B cell (primary cell): ENCODE results near the gene ZCCHC7. TPM values are rescaled to one million over a fixed set of nuclear protein-coding genes. Genes with fewer than 3 reads are reported as not detected.
A peak's percentile ranks its signal among the peaks of the same experiment; 100 is the strongest.

Experiments used
- ATAC-seq: fragments of 200-7000 bp; cut with Tn5 transposase; one replicate; pipeline ENCODE4 v1.10.0; 2021; ENCODE audit warnings: low read depth, mild to moderate bottlenecking, moderate number of reproducible peaks, moderate library complexity
- CTCF ChIA-PET: fragments of 350-600 bp; sonication (Branson Sonifier 250); formaldehyde crosslinking; loops from one replicate; lab custom pipeline; 2021; ENCODE audit warnings: antibody characterized with exemption, inconsistent platforms; lab: Charles Lee
- POLR2A ChIA-PET: fragments of 350-600 bp; sonication (Branson Sonifier 250); formaldehyde crosslinking; loops from one replicate; lab custom pipeline; 2021; ENCODE audit warnings: antibody characterized with exemption; lab: Charles Lee
- DNase-seq: peaks from one replicate; pipeline ENCODE4 v3.0.0; 2013
- H2AFZ ChIP-seq: 2 replicates; pipeline ENCODE4 v1.6.1; 2012; ENCODE audit warnings: mild to moderate bottlenecking, low read depth, low read length; ENCODE audit not compliant: insufficient read depth, poor library complexity, severe bottlenecking
- H3K27ac ChIP-seq, 2 donors: 1 replicate in 1 of 2; 2 replicates in 1 of 2; pipeline ENCODE4 v1.5.1; 2012 to 2013; ENCODE audit warnings: low read length in 2 of 2, mild to moderate bottlenecking in 2 of 2, moderate library complexity in 1 of 2
- H3K27me3 ChIP-seq, 4 experiments: fragments of 200-600 bp in 1 of 4; sonication (generic) in 1 of 4; replicated peaks in 1 of 4; 1 replicate in 2 of 4; 2 replicates in 2 of 4; pipeline versions ENCODE4 v1.6.1 to v1.7.0; 2013 to 2016; ENCODE audit warnings: low read length in 3 of 4, mild to moderate bottlenecking in 2 of 4, mixed read lengths in 1 of 4, moderate library complexity in 1 of 4; ENCODE audit not compliant: insufficient read depth in 4 of 4, control insufficient read depth in 3 of 4; ENCODE audit errors: control extremely low read depth in 1 of 4
- H3K36me3 ChIP-seq, 2 experiments: replicated peaks in 1 of 2; 1 replicate in 1 of 2; 2 replicates in 1 of 2; pipeline versions ENCODE4 v1.6.1 to v1.7.1; 2013; ENCODE audit warnings: low read length in 1 of 2; ENCODE audit not compliant: insufficient read depth in 2 of 2, control insufficient read depth in 1 of 2; ENCODE audit errors: control extremely low read depth in 1 of 2, extremely low read depth in 1 of 2
- H3K4me1 ChIP-seq, 2 donors: fragments of 200-600 bp in 1 of 2; sonication (generic) in 1 of 2; 1 replicate in 1 of 2; 2 replicates in 1 of 2; pipeline versions ENCODE4 v1.5.1 to v1.6.1; 2013 to 2017; ENCODE audit warnings: low read length in 2 of 2; ENCODE audit not compliant: control insufficient read depth in 2 of 2, insufficient read depth in 2 of 2
- H3K4me2 ChIP-seq: replicated peaks from 2 replicates; pipeline ENCODE3; 2012; ENCODE audit warnings: mild to moderate bottlenecking, low read depth, low read length; ENCODE audit not compliant: poor library complexity, severe bottlenecking
- H3K4me3 ChIP-seq, 5 experiments: fragments of 200-600 bp in 1 of 5; sonication (generic) in 1 of 5; 1 replicate in 3 of 5; 2 replicates in 2 of 5; pipeline versions ENCODE4 v1.5.1 to v1.7.0; 2011 to 2016; ENCODE audit warnings: low read length in 4 of 5, mild to moderate bottlenecking in 4 of 5, low read depth in 2 of 5, control low read depth in 1 of 5, moderate library complexity in 1 of 5; ENCODE audit not compliant: insufficient read depth in 1 of 5; ENCODE audit errors: control extremely low read depth in 1 of 5, extremely low read depth in 1 of 5
- H3K79me2 ChIP-seq: fragments of 200-600 bp; sonication (generic); one replicate; pipeline ENCODE4 v1.6.0; 2016; ENCODE audit warnings: low read length; ENCODE audit not compliant: control insufficient read depth, insufficient read depth
- H3K9ac ChIP-seq: fragments of 200-600 bp; sonication (generic); 2 replicates; pipeline ENCODE4 v1.6.1; 2017; ENCODE audit warnings: mild to moderate bottlenecking, low read length, moderate library complexity
- H3K9me3 ChIP-seq, 3 donors: one replicate each; pipeline versions ENCODE4 v1.6.1 to v1.7.1; 2013; ENCODE audit warnings: low read length in 2 of 3; ENCODE audit not compliant: control insufficient read depth in 2 of 3, insufficient read depth in 1 of 3; ENCODE audit errors: control extremely low read depth in 1 of 3
- H4K20me1 ChIP-seq: 2 replicates; pipeline ENCODE4 v1.6.0; 2012; ENCODE audit warnings: mild to moderate bottlenecking, low read length; ENCODE audit not compliant: insufficient read depth, control insufficient read depth, poor library complexity, severe bottlenecking
- H3K27ac Mint-ChIP-seq: one replicate; pipeline ENCODE4 v1.8.0; 2021; ENCODE audit warnings: mixed read lengths
- H3K27me3 Mint-ChIP-seq: one replicate; pipeline ENCODE4 v1.8.0; 2021; ENCODE audit warnings: mixed read lengths
- H3K4me1 Mint-ChIP-seq: one replicate; pipeline ENCODE4 v1.8.0; 2021; ENCODE audit warnings: mixed read lengths
- H3K4me3 Mint-ChIP-seq: one replicate; pipeline ENCODE4 v1.8.0; 2021; ENCODE audit warnings: mixed read lengths
- H3K9me3 Mint-ChIP-seq: one replicate; pipeline ENCODE4 v1.8.0; 2022; ENCODE audit warnings: mixed read lengths; ENCODE audit not compliant: insufficient read depth
- EZH2 ChIP-seq: IDR thresholded peaks from 2 replicates; pipeline ENCODE4 v1.6.1; 2012; ENCODE audit warnings: borderline replicate concordance, low read depth, mild to moderate bottlenecking, moderate library complexity, low read length; ENCODE audit not compliant: insufficient read depth, poor library complexity, severe bottlenecking
- WGBS: methylation state at CpG from one replicate; pipeline ENCODE4 v1.1.5; 2013; ENCODE audit warnings: missing lambda C conversion rate; ENCODE audit not compliant: insufficient coverage; 5-methylcytosine and 5-hydroxymethylcytosine counted together
- intact Hi-C: fragments of 100-400 bp; cut with micrococcal nuclease; formaldehyde crosslinking; loops from one replicate; pipeline ENCODE4 v1.10.0; 2022
- polyA plus RNA-seq: library from polyadenylated mRNA; depleted of rRNA; stranded (reverse); fragments of >200 nt; gene quantifications from 2 replicates; pipeline ENCODE4 v1.2.3, GENCODE V29; 2012
- total RNA-seq, 2 donors: library from RNA; stranded (reverse); fragments of 120-200 nt in 1 of 2; gene quantifications; 1 replicate in 1 of 2; 2 replicates in 1 of 2; pipeline versions ENCODE4 v1.2.3 to v1.2.4, GENCODE V29; 2013 to 2022
- TF ChIP-seq, protein P1 (sequence below): fragments of 200-600 bp; IDR thresholded peaks from one replicate; pipeline ENCODE4 v1.8.0; 2022; ENCODE audit warnings: antibody characterized with exemption, mild to moderate bottlenecking

ZCCHC7 gene
- total and polyA plus RNA-seq, 2 donors (not counting 1 experiment from before 2014, with no cell fraction given), result 56.3 to 83.5 TPM

DNA sequence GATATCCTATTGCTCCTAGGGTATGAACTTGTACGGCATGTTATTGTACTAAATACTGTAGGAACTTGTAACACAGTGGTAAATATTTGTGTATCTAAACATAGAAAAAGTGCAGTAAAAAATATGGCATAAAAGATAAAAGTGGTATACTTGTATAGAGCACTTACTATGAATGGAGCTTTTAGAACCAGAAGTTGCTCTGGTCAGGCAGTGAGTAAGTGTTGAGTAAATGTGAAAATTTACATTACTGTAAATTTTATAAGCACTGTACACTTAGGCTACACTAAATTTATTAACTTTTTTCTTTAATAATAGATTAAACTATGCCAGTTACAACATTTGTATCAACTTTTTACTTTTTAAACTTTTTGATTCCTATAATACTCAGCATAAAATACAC is 109.1 kb downstream of the ZCCHC7 start:
- H3K4me3 Mint-ChIP-seq, result no peak overlapping the region
- peaks cover 0 to 4% (median 0%) of the 10 kb centered on the region in 3 donors for H3K9me3 ChIP-seq
- WGBS, result no CpG with 5 or more reads among the region's 1 CpG
- peaks cover 80% of the 10 kb centered on the region for H3K79me2 ChIP-seq
- POLR2A ChIA-PET, result interaction anchor here (0.6 to 0.7 kb wide), 2 partner anchors 20 to 285 kb away, joined by 3 to 6 read pairs; no protein-coding TSS in a partner anchor
- intact Hi-C loops, result no loop called here
- no peaks in the 10 kb centered on the region for H3K27me3 ChIP-seq
- peaks cover 50% of the 10 kb centered on the region for H3K4me1 Mint-ChIP-seq
- H3K27ac ChIP-seq, result no peak overlapping the region
- DNase-seq (no peak), ATAC-seq (no peak)
- no peaks in the 10 kb centered on the region for H3K27me3 Mint-ChIP-seq
- H3K9ac ChIP-seq, result no peak overlapping the region
- no peak overlapping the region for H3K4me3 ChIP-seq
- no peak overlapping the region for H2AFZ ChIP-seq
- CTCF ChIA-PET, result no interaction called here
- H3K4me1 ChIP-seq, result peaks cover 24 to 42% of the 10 kb centered on the region in 2 donors
- no peak overlapping the region for H3K4me2 ChIP-seq
- H3K27ac Mint-ChIP-seq, result no peak overlapping the region
- H4K20me1 ChIP-seq, result no peaks in the 10 kb centered on the region
- no peaks in the 10 kb centered on the region for H3K9me3 Mint-ChIP-seq
- TF ChIP-seq, protein P1, sequence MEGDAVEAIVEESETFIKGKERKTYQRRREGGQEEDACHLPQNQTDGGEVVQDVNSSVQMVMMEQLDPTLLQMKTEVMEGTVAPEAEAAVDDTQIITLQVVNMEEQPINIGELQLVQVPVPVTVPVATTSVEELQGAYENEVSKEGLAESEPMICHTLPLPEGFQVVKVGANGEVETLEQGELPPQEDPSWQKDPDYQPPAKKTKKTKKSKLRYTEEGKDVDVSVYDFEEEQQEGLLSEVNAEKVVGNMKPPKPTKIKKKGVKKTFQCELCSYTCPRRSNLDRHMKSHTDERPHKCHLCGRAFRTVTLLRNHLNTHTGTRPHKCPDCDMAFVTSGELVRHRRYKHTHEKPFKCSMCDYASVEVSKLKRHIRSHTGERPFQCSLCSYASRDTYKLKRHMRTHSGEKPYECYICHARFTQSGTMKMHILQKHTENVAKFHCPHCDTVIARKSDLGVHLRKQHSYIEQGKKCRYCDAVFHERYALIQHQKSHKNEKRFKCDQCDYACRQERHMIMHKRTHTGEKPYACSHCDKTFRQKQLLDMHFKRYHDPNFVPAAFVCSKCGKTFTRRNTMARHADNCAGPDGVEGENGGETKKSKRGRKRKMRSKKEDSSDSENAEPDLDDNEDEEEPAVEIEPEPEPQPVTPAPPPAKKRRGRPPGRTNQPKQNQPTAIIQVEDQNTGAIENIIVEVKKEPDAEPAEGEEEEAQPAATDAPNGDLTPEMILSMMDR, result no peak
- no peak for TF ChIP-seq EZH2
- peaks cover 0 to 17% of the 10 kb centered on the region in 2 experiments for H3K36me3 ChIP-seq

DNA sequence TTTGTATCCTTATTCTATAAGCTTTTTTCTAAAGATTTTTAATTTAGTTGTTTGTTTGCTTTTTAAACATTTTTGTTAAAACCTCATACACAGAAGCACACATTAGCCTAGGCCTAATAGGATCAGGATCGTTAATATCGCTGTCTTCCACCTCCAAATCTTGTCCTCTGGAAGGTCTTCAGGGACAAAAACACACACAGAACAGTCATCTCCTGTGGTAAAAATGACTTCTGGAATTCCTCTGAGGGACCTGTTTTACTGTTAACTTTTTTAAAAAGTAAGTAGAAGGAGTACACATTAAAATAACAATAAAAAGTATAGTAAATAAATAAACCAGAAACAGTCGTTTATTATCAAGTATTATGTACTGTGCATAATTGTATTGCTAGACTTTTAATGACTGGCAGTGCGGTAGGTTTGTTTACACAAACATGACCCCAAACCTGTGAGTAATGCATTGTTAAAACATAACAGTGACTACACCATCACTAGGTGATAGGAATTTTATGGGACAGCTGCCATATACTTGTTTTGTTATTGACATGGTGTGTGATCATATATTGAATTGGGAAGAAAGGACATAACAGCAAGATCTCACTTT is 109.6 kb downstream of the ZCCHC7 start:
- Histone ChIP-seq H3K9me3 (peaks cover 0 to 4% (median 0%) of the 10 kb centered on the region in 3 donors), H4K20me1 (no peaks in the 10 kb centered on the region), H3K9ac (no peak overlapping the region), H3K27me3 (no peaks in the 10 kb centered on the region), H3K27ac (no peak overlapping the region), H3K4me2 (no peak overlapping the region), H3K36me3 (peaks cover 0 to 15% of the 10 kb centered on the region in 2 experiments), H3K4me3 (no peak overlapping the region), H2AFZ (no peak overlapping the region), H3K4me1 (peaks cover 20 to 40% of the 10 kb centered on the region in 2 donors), H3K79me2 (peaks cover 80% of the 10 kb centered on the region)
- intact Hi-C loops, result loop anchor here (5.0 kb wide), 1 partner anchor 47 kb away; no protein-coding TSS in a partner anchor
- no peak for ATAC-seq
- ChIA-PET POLR2A (interaction anchor here (0.6 kb wide), 1 partner anchor 286 kb away, joined by 3 read pairs; no protein-coding TSS in a partner anchor), CTCF (no interaction called here)
- no peaks in the 10 kb centered on the region for H3K9me3 Mint-ChIP-seq
- no peaks in the 10 kb centered on the region for H3K27me3 Mint-ChIP-seq
- WGBS, result no CpG with 5 or more reads among the region's 4 CpGs
- no peak for TF ChIP-seq EZH2
- TF ChIP-seq, protein P1, result no peak
- peaks cover 49% of the 10 kb centered on the region for H3K4me1 Mint-ChIP-seq
- no peak for DNase-seq
- peak overlapping the region; percentile 2 for H3K27ac Mint-ChIP-seq
- H3K4me3 Mint-ChIP-seq, result no peak overlapping the region
